ENCODE measurements around the gene PLCD3.

The PLCD3 gene

DNA sequence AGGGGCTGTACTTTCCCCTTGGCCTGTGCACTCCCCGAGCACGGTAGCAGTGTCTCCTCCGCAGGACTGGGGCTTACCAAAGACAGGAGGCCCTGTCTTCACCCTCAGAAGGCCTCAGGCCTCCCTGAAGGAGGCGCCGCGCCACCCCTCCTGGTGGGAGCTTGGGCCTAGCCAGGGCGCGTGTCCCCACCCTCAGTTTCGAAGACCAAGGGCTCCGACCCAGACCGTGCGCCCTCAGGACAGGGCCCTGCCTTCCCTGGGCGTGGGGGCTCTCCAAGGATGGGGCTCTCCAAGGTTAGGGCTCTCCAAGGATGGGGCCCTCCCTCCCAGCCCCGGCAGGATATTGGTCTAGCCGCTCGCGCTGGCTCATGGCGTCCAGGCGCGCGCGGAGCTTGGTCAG lies 11.8 kb downstream of the PLCD3 start:
- H3K27ac ChIP-seq = no peak overlapping the region
- TF ChIP-seq, protein P1, sequence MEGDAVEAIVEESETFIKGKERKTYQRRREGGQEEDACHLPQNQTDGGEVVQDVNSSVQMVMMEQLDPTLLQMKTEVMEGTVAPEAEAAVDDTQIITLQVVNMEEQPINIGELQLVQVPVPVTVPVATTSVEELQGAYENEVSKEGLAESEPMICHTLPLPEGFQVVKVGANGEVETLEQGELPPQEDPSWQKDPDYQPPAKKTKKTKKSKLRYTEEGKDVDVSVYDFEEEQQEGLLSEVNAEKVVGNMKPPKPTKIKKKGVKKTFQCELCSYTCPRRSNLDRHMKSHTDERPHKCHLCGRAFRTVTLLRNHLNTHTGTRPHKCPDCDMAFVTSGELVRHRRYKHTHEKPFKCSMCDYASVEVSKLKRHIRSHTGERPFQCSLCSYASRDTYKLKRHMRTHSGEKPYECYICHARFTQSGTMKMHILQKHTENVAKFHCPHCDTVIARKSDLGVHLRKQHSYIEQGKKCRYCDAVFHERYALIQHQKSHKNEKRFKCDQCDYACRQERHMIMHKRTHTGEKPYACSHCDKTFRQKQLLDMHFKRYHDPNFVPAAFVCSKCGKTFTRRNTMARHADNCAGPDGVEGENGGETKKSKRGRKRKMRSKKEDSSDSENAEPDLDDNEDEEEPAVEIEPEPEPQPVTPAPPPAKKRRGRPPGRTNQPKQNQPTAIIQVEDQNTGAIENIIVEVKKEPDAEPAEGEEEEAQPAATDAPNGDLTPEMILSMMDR (conservative IDR thresholded peaks at IDR 0.05) = no peak
- TF ChIP-seq ZFX (IDR thresholded peaks at IDR 0.05) = no peak

DNA sequence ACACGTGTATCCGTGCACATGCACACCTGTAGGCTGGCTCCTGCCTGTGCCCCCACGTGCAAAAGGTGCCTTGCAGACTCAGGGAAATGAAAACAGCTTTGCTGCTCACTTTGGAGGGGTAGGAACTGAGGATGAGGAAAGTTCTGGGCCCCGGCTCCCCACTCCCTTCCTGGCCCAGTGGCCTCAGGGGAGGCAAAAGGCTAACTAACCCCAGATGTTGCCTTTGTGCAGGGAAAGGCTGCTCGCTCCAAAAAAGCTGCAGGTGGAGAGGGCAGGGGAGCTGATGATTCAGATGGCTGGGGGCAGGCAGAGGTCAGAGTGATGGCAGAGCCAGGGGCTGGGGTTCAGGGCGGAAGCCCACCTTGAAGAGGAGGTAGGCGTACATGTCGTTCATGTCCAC lies 12.4 kb downstream of the PLCD3 start:
- no peak for TF ChIP-seq ZFX (IDR thresholded peaks at IDR 0.05)
- TF ChIP-seq, protein P1 (conservative IDR thresholded peaks at IDR 0.05) = no peak
- no peak overlapping the region for H3K27ac ChIP-seq

DNA sequence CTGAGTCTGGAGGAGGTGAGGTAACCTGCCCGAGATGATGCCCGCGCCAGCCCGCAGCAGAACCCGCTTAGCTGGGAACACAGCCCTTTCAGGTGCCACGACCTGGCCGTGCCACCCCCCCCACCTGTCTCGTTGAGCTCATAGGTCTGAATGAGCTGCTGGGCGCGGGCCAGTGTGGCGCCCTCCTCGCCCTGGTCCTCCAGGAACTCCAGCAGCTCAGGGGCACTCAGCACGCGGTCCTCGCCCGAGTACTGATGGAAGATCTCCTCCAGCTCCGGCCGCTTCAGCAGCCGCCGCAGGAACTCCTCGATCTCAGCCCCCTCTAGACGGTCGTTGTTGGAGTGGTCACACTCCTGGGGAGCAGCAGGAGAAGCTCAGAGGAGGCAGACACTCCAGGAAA lies 13.6 kb downstream of the PLCD3 start:
- H3K27ac ChIP-seq = no peak overlapping the region
- TF ChIP-seq ZFX (IDR thresholded peaks at IDR 0.05) = no peak
- TF ChIP-seq, protein P1 (conservative IDR thresholded peaks at IDR 0.05) = no peak

DNA sequence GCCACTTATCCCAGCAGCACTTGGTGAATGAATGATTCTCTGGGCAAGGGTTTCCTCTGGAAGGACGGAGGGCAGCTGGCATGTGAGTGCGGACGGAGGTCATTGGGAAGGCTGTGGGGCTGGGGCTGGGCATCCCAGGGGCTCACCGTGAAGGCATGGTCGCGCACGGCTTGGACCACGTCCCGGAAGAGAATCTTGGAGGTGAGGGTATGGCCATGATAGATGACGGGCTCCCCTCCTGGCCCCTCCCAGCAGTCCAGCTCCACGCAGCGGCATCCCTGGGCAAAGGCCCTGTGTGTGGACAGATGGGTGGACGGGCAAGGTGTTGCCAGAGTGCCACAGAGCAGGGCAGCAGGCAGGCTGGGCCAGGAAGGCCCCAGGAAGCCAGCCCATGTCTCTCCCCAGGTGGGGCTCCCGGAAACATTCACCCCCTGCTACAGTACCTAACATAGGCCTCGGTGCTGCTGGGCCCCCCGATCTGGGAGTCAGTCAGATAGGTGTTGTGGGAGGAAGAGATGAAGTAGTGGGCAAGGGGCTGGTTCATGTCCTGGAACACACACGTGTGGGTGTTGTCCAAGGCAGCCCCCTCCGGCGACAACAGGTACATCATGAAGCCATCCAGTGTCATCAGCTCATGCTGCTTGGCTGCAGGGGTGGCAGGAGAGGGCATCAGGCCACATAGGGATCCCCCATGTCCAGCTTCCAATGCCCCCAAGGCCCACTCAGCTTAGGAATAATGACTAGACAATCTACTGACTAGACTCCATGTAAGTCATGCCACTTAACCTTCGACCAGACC lies 14.3 kb downstream of the PLCD3 start:
- TF ChIP-seq, protein P1 (conservative IDR thresholded peaks at IDR 0.05) = no peak
- no peak for TF ChIP-seq ZFX (IDR thresholded peaks at IDR 0.05)
- H3K27ac ChIP-seq = no peak overlapping the region

DNA sequence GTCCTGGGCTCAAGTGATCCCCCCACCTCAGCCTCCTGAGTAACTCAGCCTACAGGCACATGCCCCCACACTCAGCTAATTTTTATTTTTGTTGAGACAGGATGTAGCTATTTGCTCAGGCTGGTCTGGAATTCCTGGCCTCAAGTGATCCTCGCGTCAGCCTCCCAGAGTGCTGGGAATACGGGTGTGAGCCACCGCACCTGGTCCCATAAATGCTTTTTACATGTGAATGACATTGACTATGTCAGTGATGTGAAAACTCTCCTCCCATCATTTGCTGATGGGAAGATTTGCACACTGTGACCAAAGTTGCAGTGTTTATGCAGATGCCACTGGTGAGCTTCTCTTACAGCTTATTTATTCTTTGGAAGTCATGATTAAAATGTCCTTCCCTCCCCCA lies 15.0 kb downstream of the PLCD3 start:
- TF ChIP-seq, protein P1 (conservative IDR thresholded peaks at IDR 0.05) = no peak
- no peak for TF ChIP-seq ZFX (IDR thresholded peaks at IDR 0.05)
- H3K27ac ChIP-seq = no peak overlapping the region

DNA sequence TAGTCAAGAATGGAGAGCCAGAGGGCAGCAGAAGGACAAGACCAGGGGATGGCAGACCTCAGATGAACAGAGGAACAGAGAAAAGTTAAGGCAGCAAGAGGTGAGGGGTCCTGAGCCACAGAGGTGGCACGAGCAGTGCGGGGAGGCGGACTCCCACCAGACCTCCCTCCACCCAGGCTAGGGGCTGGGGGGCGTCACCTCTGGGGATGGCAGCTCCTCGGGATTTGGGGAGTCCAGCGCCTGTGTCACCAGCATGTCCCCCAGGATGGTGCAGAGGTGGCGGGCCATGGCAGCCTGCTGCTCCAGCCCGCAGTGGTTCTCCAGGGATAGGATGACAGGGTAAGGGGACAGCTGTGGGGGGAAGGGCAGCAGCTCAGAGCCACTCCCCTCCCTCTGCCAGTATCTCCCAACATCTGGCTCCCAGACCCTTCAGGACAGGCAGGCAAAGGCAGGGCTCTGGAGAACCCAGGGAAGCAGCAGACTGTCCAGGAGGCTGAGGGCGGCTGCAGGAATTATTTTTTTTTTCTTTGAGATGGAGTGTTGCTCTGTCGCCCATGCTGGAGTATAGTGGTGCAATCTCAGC lies 15.8 kb downstream of the PLCD3 start:
- TF ChIP-seq, protein P1 (conservative IDR thresholded peaks at IDR 0.05) = no peak
- no peak for TF ChIP-seq ZFX (IDR thresholded peaks at IDR 0.05)
- no peak overlapping the region for H3K27ac ChIP-seq

DNA sequence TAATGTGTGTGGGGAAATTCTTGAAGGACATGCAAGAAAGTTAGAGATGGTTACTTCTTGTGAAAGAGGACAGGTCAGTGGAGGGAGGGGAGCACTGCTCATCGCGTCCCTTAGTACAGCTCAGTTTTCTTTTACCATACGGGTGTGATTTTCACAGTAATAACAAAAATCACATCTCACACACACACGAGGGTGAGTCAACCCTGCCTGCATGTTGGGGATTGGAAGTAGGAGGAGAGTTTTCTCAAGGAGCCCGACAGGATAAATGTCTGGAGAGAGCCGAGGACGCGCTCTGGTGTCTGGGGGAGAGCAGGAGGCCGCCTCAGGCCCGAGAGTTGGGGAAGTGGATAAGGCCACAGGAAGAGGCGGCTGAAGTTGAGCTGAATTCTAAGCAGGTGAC lies 16.4 kb downstream of the PLCD3 start:
- TF ChIP-seq, protein P1 (conservative IDR thresholded peaks at IDR 0.05) = no peak
- no peak for TF ChIP-seq ZFX (IDR thresholded peaks at IDR 0.05)
- no peak overlapping the region for H3K27ac ChIP-seq
